Measurements from ENCODE around the gene PDZD4.
A peak's percentile ranks its signal among the peaks of the same experiment; 100 is the strongest.

Gene PDZD4

DNA sequence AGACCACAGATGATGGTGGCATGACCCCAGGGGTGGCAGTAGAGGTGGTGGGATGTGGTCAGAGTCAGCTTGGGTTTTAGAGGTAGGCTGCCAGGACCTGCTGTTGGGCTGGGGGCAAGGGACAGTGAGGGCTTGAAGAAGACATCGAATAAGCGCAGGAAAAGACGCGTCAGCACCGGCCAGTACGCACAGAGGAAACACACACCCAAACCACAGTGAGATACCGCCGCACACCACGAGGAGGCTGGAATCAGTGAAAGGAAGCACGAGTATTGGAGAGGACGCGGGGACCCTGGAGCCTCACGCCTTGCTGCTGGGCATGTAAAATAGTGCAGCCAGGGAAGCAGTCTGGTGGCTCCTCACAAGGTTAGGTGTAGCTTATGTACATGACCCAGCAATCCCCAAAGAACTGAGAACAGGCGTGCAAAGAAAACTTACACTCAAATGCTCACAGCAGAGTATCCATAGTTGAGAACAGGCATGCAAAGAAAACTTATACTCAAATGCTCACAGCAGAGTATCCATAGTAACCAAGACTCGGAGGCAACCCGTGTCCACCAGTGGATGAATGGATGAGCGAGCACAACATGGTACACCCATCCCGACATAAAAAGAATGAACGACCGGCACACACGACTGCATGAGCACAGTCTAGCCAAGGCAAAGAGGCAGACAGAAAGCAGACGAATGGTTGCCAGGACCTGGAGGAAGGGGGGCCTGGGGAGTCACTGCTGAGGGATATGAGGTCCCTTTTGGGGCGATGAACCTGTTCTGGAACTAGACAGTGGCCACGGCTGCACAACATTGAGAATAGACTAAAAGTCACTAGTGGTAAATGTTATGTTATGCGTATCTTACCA, 13.3 kb downstream of the PDZD4 start:
- DNase-seq = peak; percentile 56
- Mint-ChIP-seq H3K4me3 (no peak overlapping the region), H3K27me3 (peaks cover 61% of the 10 kb centered on the region), H3K27ac (no peak overlapping the region), H3K4me1 (ENCODE audit: low read depth) (peaks cover 40% of the 10 kb centered on the region), H3K36me3 (ENCODE audit: low read depth) (no peaks in the 10 kb centered on the region), H3K9me3 (no peaks in the 10 kb centered on the region)

DNA sequence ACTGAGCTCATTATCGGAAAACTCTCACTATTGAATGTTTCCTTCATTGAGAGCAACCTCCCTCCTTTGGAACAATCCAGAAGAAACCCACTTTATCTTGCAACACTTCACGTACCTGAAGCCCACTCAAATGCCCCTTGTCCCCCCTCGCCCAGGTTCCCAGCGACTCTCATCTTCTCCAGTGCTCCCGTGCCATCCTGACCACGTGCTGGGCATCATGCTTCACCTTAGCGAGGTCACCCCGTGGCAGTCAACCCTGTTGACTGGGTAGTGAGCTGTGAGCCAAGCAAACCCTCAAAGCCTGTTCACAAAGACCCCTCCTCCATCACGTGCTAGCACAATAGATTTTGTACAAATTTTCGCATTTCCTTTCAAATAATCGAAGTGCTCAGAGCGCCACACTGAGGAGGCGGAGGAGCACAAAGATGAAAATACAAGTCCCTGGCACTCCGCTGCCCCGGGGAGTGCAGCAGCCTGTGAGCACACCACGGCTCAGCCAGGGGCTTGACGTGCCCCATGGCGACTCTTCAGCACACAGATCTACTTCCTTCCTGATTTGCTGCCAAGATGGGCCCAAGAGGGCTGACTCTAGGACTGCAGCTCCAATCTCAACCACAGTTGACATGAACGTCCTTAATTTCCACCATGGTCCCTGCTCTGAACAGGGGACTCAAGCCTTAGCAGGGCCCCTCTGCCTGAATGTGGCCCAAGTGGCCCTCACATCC, 15.6 kb downstream of the PDZD4 start:
- Mint-ChIP-seq H3K9me3 (no peaks in the 10 kb centered on the region), H3K4me1 (ENCODE audit: low read depth) (peaks cover 24% of the 10 kb centered on the region), H3K36me3 (ENCODE audit: low read depth) (no peaks in the 10 kb centered on the region), H3K4me3 (no peak overlapping the region), H3K27ac (no peak overlapping the region), H3K27me3 (peaks cover 65% of the 10 kb centered on the region)
- DNase-seq = no peak

- peaks cover 57% of the 10 kb centered on the region for H3K27me3 Mint-ChIP-seq
- H3K4me1 Mint-ChIP-seq (ENCODE audit: low read depth) = peaks cover 18% of the 10 kb centered on the region
- no peak for DNase-seq
- no peak overlapping the region for H3K4me3 Mint-ChIP-seq
- no peaks in the 10 kb centered on the region for H3K9me3 Mint-ChIP-seq
- H3K27ac Mint-ChIP-seq = no peak overlapping the region
- H3K36me3 Mint-ChIP-seq (ENCODE audit: low read depth) = no peaks in the 10 kb centered on the region
Observed at GRCh38 chrX:153813161-153813560, 17.2 kb downstream of the PDZD4 start.

DNA sequence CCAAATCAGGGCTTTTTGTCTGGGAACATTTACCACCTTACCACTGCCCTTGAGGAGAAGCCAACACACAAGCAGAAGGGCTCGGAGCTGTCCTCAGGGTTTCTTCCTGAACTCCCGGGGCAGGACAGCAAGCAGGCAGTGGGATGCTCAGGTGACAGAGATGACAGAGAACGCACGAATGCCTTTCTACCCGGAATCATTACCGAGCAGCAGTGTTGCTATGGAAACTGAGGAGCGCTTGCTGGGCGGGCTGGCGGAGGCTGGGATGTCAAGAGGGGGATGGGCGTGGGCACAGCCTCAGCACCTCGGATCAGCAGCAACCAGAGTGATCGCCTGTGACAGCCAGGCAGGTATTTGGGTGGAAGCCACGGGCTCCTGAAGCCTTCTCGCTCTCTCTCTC, 18.1 kb downstream of the PDZD4 start:
- H3K4me3 Mint-ChIP-seq = no peak overlapping the region
- no peaks in the 10 kb centered on the region for H3K36me3 Mint-ChIP-seq (ENCODE audit: low read depth)
- DNase-seq = no peak
- no peaks in the 10 kb centered on the region for H3K9me3 Mint-ChIP-seq
- H3K27ac Mint-ChIP-seq = no peak overlapping the region
- peaks cover 15% of the 10 kb centered on the region for H3K4me1 Mint-ChIP-seq (ENCODE audit: low read depth)
- H3K27me3 Mint-ChIP-seq = peaks cover 51% of the 10 kb centered on the region

DNA sequence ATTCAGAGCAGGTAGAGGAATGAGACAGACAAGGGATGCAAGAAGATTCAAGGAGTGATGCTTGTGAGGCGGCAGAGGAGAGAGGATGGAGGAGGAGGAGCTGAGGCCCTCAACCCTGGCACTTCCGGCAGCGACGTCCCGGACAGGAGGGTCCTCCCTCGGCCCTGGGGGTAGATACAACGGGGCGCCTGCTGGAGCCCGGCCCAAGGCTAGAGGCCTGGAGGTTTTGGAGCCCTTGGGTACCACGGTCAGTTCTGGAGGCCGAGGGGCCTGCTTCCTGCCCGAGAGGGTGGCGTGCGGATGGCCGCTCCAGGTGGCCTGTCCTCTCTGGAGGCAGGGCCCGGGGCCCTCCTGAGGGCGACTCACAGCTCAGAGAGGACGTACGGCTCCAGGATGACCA, 22.4 kb downstream of the PDZD4 start:
- H3K4me1 Mint-ChIP-seq (ENCODE audit: low read depth) = no peaks in the 10 kb centered on the region
- no peak overlapping the region for H3K27ac Mint-ChIP-seq
- H3K4me3 Mint-ChIP-seq = no peak overlapping the region
- H3K36me3 Mint-ChIP-seq (ENCODE audit: low read depth) = no peaks in the 10 kb centered on the region
- H3K9me3 Mint-ChIP-seq = no peaks in the 10 kb centered on the region
- peaks cover 27% of the 10 kb centered on the region for H3K27me3 Mint-ChIP-seq
- no peak for DNase-seq

- no peaks in the 10 kb centered on the region for H3K4me1 Mint-ChIP-seq (ENCODE audit: low read depth)
- no peak for DNase-seq
- H3K9me3 Mint-ChIP-seq = no peaks in the 10 kb centered on the region
- H3K27me3 Mint-ChIP-seq = peaks cover 23% of the 10 kb centered on the region
- no peaks in the 10 kb centered on the region for H3K36me3 Mint-ChIP-seq (ENCODE audit: low read depth)
- no peak overlapping the region for H3K27ac Mint-ChIP-seq
- H3K4me3 Mint-ChIP-seq = no peak overlapping the region
Observed at GRCh38 chrX:153806999-153807575, 23.3 kb downstream of the PDZD4 start.

DNA sequence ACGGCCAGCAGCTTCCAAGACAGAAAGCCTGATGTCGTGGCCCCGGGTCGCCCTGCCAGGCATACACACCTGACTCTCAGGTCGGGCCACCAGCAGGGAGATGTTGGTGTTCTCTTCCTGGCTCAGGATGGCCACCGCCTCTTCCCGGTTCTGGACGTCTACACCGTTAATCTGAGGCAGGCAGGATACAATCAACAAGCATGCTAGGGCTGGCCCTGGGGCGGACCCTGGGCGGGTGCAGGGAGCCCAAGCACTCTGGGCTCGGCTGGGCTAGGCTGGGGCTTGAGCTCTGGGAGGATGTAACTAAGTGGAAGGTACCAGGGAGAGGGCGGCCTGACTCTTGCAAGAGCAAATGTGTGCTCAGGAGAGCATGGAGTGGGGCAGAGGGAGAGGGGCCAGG, 24.9 kb downstream of the PDZD4 start:
- Mint-ChIP-seq H3K27me3 (peaks cover 16% of the 10 kb centered on the region), H3K9me3 (no peaks in the 10 kb centered on the region), H3K4me3 (no peak overlapping the region), H3K27ac (no peak overlapping the region), H3K4me1 (ENCODE audit: low read depth) (no peaks in the 10 kb centered on the region), H3K36me3 (ENCODE audit: low read depth) (no peaks in the 10 kb centered on the region)
- no peak for DNase-seq

DNA sequence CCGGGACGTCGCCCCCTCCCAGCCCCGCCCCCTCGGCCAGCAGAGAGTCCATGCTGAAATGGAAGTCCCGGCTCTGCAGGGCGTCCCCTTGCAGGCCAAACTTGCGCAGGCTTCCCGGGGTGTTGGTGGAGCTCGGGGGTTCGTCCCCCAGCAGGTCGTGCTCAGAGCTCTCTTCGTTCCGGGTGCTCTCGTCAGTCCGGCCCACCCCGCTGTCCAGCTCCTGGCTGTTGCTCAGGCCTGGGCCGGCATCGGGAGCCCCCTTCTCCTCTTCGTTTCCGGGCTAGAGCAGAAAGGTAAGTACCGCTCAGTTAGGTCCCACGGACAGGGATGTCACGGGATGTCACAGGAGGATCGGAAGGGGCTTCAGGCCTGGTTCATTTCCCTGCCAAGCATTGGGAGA, 25.7 kb downstream of the PDZD4 start:
- Mint-ChIP-seq H3K9me3 (no peaks in the 10 kb centered on the region), H3K4me1 (ENCODE audit: low read depth) (no peaks in the 10 kb centered on the region), H3K27ac (no peak overlapping the region), H3K27me3 (peaks cover 10% of the 10 kb centered on the region), H3K4me3 (no peak overlapping the region), H3K36me3 (ENCODE audit: low read depth) (no peaks in the 10 kb centered on the region)
- no peak for DNase-seq

GRCh38 chrX:153804100-153804595, 26.2 kb downstream of the PDZD4 start:
- no peak for DNase-seq
- Mint-ChIP-seq H3K27ac (no peak overlapping the region), H3K36me3 (ENCODE audit: low read depth) (peaks cover 3% of the 10 kb centered on the region), H3K9me3 (no peaks in the 10 kb centered on the region), H3K27me3 (peaks cover 8% of the 10 kb centered on the region), H3K4me1 (ENCODE audit: low read depth) (no peaks in the 10 kb centered on the region), H3K4me3 (no peak overlapping the region)

DNA sequence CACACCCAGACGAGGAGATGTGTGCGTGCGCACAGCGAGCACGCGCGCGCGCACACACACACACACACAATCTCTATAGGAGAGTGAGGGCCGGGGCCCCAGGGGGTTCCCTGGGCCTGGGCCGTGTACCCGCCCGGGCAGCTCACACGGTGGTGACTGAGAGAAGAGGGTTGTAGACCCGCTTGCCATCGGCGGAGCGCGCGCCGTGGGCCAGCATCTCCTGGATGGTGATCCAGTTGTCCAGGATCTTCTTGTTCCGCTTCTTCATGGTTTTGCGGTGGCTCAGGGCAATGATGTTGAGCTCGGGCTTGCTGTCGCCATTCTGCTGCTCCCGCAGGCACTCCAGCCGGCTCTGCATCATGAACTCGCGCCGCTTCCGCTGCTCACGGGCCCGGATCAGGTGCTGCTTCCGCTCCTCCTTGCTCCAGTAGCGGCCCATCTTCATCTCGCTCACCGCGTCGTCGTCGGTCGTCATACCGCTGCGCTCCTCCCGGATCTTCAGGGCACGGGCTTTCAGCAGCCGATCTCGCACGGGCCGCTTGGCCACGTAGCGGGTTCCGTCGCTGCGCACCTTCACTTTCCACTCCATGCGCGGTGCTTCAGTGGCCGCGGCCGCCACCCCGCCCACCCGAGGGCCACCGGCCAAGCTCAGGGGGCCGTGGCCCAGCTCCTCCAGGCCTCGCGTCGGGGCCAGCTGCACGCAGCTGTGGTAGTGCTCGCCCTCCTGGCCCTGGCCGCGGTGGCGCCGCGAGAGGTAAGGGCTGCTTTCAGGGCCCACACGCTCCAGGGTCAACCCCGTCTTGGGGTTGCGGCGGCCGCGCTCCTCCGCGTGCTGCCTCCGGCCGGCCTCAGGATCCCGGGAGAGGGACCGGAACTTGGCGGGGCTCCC, 26.9 kb downstream of the PDZD4 start:
- no peak for DNase-seq
- H3K27me3 Mint-ChIP-seq = peaks cover 8% of the 10 kb centered on the region
- no peaks in the 10 kb centered on the region for H3K4me1 Mint-ChIP-seq (ENCODE audit: low read depth)
- no peak overlapping the region for H3K27ac Mint-ChIP-seq
- peaks cover 10% of the 10 kb centered on the region for H3K36me3 Mint-ChIP-seq (ENCODE audit: low read depth)
- H3K9me3 Mint-ChIP-seq = no peaks in the 10 kb centered on the region
- H3K4me3 Mint-ChIP-seq = no peak overlapping the region

- Mint-ChIP-seq H3K4me1 (ENCODE audit: low read depth) (peaks cover 1% of the 10 kb centered on the region), H3K9me3 (no peaks in the 10 kb centered on the region), H3K27me3 (peaks cover 6% of the 10 kb centered on the region), H3K36me3 (ENCODE audit: low read depth) (peaks cover 16% of the 10 kb centered on the region), H3K4me3 (no peak overlapping the region), H3K27ac (no peak overlapping the region)
- DNase-seq = no peak
Observed at GRCh38 chrX:153802513-153803045, 27.8 kb downstream of the PDZD4 start.

DNA sequence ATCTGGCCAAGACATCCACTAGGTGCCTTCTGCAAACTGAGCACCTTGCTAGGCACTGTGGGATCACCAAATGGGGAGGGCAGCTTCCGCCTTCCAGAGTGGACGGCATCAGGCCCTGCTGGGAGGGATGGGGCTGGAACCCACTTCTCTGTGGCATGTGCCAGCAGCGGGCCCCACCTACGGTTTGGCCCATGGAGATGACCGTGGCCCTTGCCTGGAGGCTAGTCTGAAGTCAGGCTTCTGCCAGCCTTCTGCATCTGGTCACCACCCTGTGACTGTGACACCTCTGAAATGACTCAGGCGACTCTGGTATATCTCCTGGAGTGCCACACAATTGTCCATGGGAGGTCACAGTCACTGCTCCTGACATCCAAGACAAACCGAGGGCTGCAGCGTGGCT, 28.7 kb downstream of the PDZD4 start:
- Mint-ChIP-seq H3K9me3 (no peaks in the 10 kb centered on the region), H3K36me3 (ENCODE audit: low read depth) (peaks cover 22% of the 10 kb centered on the region), H3K27ac (no peak overlapping the region), H3K27me3 (peaks cover 6% of the 10 kb centered on the region), H3K4me1 (ENCODE audit: low read depth) (peaks cover 6% of the 10 kb centered on the region), H3K4me3 (no peak overlapping the region)
- no peak for DNase-seq

DNA sequence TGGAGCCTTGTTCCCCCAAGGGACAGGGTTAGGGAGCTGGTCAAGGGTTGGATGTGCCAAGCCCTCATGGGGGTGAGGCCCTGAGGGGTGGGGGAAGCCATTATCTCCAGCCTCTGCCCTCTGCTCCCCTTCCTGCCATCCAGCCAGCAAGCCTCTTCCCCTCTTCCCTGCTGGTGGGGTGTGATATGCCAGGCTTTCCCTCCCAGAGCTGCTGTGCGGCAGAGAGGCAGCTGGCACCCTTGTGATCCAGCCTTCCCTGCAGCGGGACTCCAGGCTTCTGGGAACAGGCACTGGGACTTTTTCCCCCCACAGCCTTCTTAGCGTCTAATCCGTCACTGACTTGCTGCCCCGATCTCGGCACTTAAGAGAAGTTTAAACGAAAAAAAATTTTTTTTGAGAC, 29.6 kb downstream of the PDZD4 start:
- Mint-ChIP-seq H3K27me3 (peaks cover 13% of the 10 kb centered on the region), H3K9me3 (no peaks in the 10 kb centered on the region), H3K36me3 (ENCODE audit: low read depth) (peaks cover 31% of the 10 kb centered on the region), H3K4me1 (ENCODE audit: low read depth) (peaks cover 15% of the 10 kb centered on the region), H3K27ac (no peak overlapping the region), H3K4me3 (no peak overlapping the region)
- DNase-seq = no peak

- no peak overlapping the region for H3K4me3 Mint-ChIP-seq
Observed at GRCh38 chrX:153800177-153800722, 30.1 kb downstream of the PDZD4 start.

More at GRCh38 chrX:153800177-153800722, 30.1 kb downstream of the PDZD4 start:
- Mint-ChIP-seq H3K9me3 (no peaks in the 10 kb centered on the region), H3K27me3 (peaks cover 10% of the 10 kb centered on the region), H3K36me3 (ENCODE audit: low read depth) (peaks cover 36% of the 10 kb centered on the region), H3K27ac (no peak overlapping the region), H3K4me1 (ENCODE audit: low read depth) (peaks cover 16% of the 10 kb centered on the region)
- DNase-seq = no peak
